ENCODE results near the gene C1GALT1. TPM values are rescaled to one million over a fixed set of nuclear protein-coding genes. Genes with fewer than 3 reads are reported as not detected.

Gene C1GALT1
- total RNA-seq, 1 experiment from 2014 or later: 81.5 TPM

- no peak overlapping the region for H2BK20ac ChIP-seq (ENCODE audit: low read depth, low read length, poor library complexity, severe bottlenecking)
- H3T11ph ChIP-seq (ENCODE audit: low read length): no peak overlapping the region
- H4K91ac ChIP-seq (ENCODE audit: insufficient read length, low read depth, low read length): no peak overlapping the region
- Mint-ChIP-seq H3K4me3 (no peak overlapping the region), H3K27ac (no peak overlapping the region), H3K4me1 (peaks cover 25 to 33% of the 10 kb centered on the region in 2 experiments), H3K27me3 (ENCODE audit: low read depth) (no peaks in the 10 kb centered on the region), H3K36me3 (ENCODE audit: insufficient read depth in 1 of 3, low read depth in 3 of 3) (peaks cover 9 to 30% (median 15%) of the 10 kb centered on the region in 3 experiments; a peak in 6 of 7 replicates), H3K9me3 (no peaks in the 10 kb centered on the region)
- no peak for TF ChIP-seq CTCF (conservative IDR thresholded peaks at IDR 0.05)
- no peaks in the 10 kb centered on the region for H3K23me2 ChIP-seq (ENCODE audit: insufficient read length, low read depth, low read length, poor library complexity, severe bottlenecking)
- no peaks in the 10 kb centered on the region for H3K9me3 ChIP-seq (ENCODE audit: control insufficient read depth, low read depth, low read length)
- H3K4ac ChIP-seq (ENCODE audit: low read depth, low read length): no peak overlapping the region
- H3K14ac ChIP-seq (ENCODE audit: insufficient read depth, low read length): no peak overlapping the region
- no peak overlapping the region for H2AFZ ChIP-seq (ENCODE audit: low read length)
- H3K56ac ChIP-seq (ENCODE audit: insufficient read length, low read depth, low read length): no peak overlapping the region
- H2BK120ac ChIP-seq (ENCODE audit: low read depth, low read length, poor library complexity, severe bottlenecking): no peak overlapping the region
- no peaks in the 10 kb centered on the region for H3K27me3 ChIP-seq (ENCODE audit: insufficient read depth, low read length)
- no peaks in the 10 kb centered on the region for H4K20me1 ChIP-seq (ENCODE audit: control insufficient read depth, insufficient read depth, insufficient read length)
- DNase-seq: no peak
- no peak overlapping the region for H3K23ac ChIP-seq (ENCODE audit: insufficient read length, low read depth, low read length)
- H3K4me2 ChIP-seq (ENCODE audit: insufficient read depth, insufficient read length, low read length): no peak overlapping the region
- H3K79me1 ChIP-seq (ENCODE audit: insufficient read depth, low read depth, low read length, poor library complexity, severe bottlenecking): no peaks in the 10 kb centered on the region
- H4K5ac ChIP-seq (ENCODE audit: insufficient read length, low read depth, low read length): no peak overlapping the region
- H3K27ac ChIP-seq (ENCODE audit: insufficient read length, low read depth, low read length): no peak overlapping the region
- no peak overlapping the region for H2BK5ac ChIP-seq (ENCODE audit: insufficient read length, low read length)
- H3K4me1 ChIP-seq (ENCODE audit: insufficient read depth, low read length): peaks cover 1% of the 10 kb centered on the region; the same call in 1 of the 2 replicates
- no peak overlapping the region for H3K18ac ChIP-seq (ENCODE audit: insufficient read length, low read depth, low read length)
- no peak overlapping the region for H3K9ac ChIP-seq (ENCODE audit: extremely low read depth, insufficient read length, low read length)
- H2BK12ac ChIP-seq (ENCODE audit: insufficient read length, low read depth, low read length): no peak overlapping the region
- no peak overlapping the region for H2BK15ac ChIP-seq (ENCODE audit: low read depth, low read length)
- no CpG with 5 or more reads among the region's 2 CpGs for WGBS (ENCODE audit: extremely low coverage, insufficient read length, low lambda C conversion rate)
- H2AK5ac ChIP-seq (ENCODE audit: insufficient read length, low read length): no peak overlapping the region
- H4K8ac ChIP-seq (replicated peaks; ENCODE audit: insufficient read length, low read depth, low read length): no peak overlapping the region
- no peaks in the 10 kb centered on the region for H3K79me2 ChIP-seq (ENCODE audit: insufficient read depth, low read length)
Measured at GRCh38 chr7:7254319-7254718, 72.0 kb downstream of the C1GALT1 start.
